GM21447 (cell line): Measurements from ENCODE around the gene DMXL1.
"Not testable (repeated sequence)": the region's sequence is repeated elsewhere in the genome, so short reads cannot be mapped to it uniquely, and the experiment has no call there.

Experiments
- ATAC-seq: cut with Tn5 transposase; IDR thresholded peaks from one replicate; pipeline ENCODE4 v1.9.1; 2021; ENCODE audit not compliant: unreplicated experiment

DMXL1 gene

DNA sequence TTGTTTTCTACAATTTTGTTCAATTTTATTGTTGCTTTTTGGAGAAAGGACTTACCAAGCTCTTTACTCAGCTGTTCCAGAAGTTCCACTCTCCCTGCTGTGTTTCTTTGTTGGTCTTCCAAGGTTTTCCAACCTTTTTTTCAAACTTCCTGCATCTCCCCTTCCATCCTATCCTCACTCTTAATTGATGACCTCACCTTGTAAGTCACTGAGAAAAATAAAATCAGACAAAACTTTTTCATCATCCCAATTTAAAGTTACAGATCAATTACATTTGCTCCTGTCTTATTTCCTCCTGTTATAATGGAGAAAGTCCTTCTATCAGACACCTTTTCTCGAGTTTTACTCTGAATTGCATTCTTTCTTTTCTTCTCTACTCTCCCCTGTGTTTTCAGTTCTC is 121.1 kb downstream of the DMXL1 start:
- ATAC-seq = no peak

DNA sequence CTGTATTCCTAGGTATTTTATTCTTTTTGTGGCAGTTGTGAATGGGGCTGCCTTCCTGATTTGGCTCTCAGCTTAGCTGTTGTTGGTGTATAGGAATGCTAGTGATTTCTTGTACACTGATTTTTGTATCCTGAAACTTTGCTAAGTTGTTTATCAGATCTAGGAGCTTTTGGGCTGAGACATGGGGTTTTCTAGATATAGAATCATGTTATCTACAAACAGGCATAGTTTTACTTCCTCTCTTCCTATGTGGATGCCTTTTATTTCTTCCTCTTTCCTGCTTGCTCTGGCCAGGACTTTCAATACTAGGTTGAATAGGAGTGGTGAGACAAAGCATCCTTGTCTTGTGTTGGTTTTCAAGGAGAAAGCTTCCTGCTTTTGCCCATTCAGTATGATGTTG is 129.9 kb downstream of the DMXL1 start:
- ATAC-seq = no peak

DNA sequence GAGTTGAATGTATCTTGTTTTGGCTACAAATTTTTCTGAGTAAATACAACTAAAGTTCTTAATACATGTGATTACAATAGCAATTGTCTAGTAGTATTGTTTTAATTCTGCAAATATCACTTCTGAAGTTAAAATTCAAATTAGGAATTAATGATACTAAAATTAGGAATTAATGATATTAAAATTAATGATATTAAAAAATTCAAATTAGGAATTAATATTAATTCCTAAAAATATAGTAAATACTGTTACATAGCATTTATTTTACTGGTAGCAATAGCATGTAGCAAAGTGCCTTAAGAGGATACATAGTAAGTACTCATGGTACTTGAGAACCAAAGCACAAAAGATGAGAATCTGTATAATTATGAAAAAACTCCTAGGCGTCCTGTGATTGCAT is 136.2 kb downstream of the DMXL1 start:
- no peak for ATAC-seq

DNA sequence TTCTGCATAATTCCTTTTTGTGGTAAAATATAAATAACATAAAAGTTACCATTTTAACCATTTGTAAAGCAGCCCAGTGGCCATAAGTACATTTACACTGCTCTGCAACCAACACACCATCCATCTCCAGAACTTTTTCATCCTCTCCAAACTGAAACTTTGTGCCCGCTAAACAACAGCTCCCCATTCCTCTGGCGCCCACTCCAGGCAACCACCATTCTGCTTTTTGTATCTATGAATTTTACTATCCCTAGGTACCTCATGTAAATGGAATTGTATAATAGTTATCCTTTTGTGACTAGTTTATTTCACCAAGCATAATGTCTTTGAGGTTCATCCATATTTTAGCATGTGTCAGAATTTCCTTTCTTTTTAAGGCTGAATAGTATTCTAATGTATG is 141.1 kb downstream of the DMXL1 start:
- no peak for ATAC-seq

DNA sequence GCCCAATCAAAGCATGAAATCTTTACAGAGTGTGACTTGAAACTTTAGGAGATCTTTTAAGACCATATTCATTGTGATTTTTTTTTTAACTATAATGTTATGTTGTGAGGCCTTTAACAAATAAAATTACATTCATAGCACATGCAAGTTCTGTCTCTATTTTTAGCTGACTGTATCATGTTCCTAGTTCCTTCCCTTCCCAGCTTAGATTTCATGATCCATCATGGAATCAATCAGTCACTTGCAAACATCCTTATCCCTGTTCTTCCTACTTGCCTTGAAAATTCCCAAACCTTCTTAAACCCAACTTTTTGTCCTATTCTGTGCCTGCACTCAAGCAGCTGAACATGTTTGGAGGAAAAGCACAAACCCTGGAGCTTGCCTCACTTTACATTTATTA is 141.8 kb downstream of the DMXL1 start:
- ATAC-seq = no peak

DNA sequence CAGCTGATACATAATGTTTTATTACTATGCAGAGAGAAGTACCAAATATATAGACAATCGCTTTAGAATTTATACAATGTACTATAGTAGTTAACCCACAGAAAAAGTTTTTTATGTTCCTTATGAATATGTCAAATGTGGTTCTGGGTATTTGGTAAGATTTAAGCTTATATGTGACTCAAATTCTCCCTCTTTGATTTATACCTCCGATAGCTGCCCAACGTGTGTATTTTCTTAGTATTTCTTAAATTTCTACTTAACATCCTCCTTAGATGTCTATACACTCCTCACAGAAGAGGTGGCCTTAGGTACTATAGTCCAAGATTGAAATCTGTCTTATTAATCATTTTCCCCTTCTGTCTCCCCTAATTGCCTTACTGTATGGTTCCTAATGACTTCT is 146.3 kb downstream of the DMXL1 start:
- no peak for ATAC-seq

DNA sequence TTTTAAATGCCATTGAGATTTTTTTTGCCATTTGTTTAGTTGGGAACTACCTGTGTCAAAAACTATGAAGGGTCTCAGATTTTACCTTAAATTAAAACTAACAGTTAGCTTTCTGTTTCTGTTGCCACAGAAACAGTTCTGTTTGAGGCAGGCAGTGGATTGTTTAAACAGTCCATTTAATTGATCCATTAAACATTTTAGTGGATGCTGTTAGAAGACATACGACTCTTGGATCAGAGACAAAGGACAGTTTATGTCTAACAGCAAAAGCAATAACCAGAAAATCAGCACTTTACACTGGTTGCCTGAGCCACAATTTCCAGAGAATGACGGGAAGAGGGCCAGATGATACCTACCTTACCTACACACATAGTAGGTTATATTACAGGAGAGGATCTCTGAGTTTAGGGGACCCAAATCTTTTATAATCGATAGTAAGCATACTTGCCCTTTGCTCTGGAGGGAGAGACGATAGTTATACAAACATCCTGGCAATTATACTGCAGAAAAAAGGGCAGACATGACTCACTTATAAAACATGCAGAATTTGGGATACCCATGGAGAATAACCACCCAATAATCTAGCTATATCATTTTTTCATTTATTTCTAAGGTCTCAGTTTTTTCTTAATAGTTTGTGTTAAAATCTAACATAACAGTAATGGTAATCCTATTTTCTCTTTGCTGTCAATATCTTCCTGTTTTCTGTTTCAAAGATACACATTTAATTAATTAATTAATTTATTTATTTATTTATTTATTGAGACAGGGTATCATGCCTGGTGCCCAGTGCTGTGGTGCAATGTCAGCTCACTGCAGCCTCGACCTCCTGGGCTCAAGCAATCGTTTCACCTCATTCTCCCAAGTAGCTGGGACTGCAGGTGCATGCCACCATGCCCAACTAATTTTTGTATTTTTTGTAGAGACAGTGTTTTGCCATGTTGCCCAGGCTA is 148.2 kb downstream of the DMXL1 start:
- ATAC-seq = no peak

DNA sequence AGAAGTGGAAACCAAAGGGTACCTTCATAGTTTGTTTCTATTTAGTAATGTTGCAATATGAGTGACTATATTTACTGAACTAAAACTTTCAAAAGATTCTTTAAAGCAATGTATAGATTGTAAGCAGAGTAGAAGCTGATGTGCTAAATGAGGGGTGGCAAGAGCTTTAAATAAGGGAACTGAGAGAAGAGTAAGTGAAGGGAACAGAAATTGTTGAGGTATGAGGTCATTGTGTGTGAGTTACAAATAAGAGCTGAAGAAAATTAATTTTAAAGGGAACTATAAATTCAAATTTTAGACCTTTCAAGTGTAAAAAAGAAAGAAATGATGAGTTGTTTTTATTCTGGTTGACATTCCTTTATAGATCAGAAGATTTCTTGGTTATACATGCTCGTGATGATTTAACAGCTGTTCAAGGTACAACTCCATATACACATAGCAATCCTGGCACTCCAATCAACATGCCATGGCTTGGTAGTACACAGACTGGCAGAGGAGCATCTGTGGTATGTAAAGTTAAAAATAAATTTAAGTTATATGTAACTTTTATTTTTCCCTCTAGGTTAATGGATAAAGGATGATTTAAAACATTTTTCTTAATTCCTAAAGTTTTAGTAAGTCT is 149.8 kb downstream of the DMXL1 start:
- ATAC-seq = peak; percentile 97

DNA sequence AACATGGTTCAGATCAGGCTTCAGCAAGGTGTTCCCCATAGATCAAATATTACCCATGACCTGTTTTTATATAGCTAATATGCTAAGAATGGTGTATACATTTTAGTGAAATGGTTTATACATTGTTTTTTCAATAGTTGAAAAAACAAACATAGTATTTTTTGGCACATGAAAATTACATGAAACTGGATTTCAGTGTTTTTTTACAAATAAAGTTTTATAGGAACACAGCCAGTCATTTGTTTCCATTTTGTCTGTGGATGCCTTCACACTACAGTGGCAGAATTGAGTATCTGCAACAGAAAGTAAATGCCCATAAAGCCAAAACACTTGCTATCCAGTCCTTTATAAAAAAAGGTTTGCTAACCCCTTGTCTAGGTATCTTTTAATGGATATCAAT is 150.4 kb downstream of the DMXL1 start:
- no peak for ATAC-seq

DNA sequence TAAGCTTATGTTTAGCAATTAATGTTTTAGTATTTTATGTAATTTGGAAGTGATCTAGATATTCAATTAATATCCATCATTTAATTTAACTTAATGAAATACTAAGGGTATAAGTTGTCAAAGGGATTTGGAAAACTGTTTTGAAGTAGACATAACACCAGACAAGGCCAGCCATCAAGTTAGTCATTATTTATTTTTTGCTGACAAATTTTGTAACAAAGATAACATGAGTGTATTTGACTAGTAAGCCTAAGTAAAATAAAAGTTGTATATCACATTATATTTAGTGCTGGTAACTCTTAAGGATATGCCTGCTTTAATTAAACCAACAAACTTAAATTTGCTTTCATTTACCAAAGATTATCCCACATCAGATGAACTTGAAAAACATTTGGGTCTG is 159.1 kb downstream of the DMXL1 start:
- ATAC-seq = no peak

DNA sequence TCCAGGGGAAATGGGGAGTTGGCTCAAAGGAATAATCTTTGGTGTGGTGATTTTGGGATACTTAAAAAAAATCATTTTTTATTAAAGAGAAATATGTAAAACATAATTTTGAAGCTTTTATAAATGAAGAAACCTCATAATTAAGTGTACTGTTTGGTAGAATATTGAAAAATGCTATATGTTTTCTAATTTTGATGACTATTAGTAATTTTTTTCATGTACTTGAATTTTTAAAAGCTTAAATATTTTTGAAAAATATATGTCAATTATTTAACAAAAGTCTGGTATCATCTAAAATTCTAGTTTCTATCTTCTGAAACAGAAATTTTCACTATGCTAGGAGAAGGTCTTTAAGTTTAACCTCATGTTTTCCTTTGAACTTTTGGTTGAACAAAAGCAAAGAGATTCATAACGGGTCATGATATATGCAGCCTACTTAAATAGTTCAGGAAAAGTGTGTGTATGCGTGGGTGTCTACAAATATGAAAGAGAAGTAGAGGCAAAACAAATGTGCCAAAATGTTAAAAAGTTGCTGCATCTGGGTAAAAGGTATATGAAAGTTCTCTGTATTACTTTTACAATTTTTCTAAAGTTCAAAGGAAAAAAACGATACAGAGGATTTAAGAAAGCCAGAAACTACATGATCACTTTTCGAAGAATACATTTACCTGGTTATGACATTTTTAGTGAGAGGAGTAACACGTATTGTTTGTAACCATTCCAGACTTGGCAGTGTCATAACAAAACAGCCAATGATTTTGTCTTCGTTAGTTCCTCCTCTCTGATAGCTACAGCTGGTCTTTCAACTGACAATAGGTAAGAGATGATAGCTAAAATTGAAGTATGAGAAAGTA is 167.6 kb downstream of the DMXL1 start:
- ATAC-seq = no peak

DNA sequence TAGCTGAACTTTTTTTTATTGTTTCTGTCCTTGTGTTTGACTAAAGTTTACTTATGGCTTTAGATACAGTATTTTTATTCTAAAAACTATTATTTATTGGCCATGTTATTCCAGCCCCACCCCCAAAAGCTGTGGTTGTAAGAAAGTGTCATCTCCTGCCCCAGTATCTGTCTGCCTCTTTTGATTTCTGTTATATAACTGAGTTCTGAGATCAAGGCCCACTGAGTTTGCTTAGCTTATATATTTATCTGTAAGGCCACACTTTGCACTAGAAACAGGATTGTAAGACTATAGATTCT is 168.2 kb downstream of the DMXL1 start:
- ATAC-seq = no peak

DNA sequence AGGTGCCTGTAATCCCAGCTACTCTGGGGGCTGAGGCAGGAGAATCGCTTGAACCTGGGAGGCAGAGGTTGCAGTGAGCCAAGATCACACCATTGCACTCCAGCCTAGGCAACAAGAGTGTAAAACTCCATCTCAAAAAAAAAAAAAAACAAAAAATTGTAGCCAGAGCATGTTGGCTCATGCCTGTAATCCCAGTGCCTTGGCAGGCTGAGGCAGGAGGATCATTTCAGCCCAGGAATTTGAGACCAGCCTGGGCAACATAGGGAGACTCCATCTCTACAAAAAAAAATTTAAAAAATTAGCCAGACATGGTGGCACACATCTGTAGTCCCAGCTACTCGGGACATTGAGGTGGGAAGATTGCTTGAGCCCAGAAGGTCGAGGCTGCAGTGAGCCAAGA is 168.9 kb downstream of the DMXL1 start:
- not testable (repeated sequence) for ATAC-seq

DNA sequence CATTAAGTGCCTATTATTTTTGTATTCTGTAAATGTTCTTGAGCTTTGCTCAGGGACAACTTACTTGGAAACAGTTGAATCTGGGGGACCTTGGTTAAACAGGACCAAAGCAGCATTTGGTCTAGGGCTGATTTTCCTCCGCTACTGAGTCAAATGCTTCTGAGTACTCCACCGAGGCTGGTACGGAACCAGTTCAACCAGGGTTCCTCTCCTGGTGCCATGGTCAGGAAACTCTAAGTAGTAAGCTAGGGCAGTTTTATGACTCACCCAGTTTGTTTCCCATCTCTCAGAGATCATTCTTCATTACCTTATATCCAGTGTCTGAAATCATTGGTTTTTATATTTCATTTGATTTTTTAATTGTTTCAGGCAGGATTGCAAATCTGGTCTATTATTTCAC is 173.0 kb downstream of the DMXL1 start:
- ATAC-seq = no peak

DNA sequence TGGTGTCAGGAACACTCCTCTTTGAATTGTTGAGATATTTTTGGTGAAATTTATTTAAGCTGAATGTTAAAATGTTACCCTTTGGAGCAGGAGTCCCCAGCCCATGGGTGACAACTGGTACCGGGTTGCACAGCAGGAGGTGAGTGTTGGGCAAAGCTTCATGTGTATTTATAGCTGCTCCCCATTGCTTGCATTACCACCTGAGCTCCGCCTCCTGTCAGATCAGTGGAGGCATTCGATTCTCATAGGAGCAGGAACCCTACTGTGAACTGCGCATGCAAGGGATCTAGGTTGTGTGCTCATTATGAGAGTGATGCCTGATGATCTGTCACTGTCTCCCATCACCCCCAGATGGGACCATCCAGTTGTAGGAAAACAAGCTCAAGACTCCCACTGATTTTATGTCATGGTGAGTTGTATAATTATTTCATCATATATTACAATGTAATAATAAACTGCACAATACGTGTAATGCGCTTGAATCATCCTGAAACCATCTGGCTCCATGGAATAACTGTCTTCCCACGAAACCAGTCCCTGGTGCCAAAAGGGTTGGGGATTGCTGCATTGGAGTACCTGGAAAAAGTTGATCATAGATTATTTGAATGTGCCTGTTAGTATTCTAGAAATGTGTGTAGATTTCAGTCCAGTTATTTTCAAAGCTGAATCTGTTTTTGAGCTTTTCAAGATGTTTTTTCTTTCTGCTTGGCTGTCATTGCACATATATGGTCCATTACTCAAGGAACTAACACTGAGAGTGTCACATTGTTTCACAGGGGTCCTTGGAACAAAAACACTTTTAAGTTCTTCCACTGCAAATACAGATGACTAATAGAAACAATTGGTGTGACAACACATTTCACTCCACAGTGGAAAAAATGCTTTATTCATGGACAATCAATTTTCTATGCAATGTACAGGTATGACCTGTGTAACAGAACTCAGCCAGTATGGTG is 180.3 kb downstream of the DMXL1 start:
- ATAC-seq = no peak

DNA sequence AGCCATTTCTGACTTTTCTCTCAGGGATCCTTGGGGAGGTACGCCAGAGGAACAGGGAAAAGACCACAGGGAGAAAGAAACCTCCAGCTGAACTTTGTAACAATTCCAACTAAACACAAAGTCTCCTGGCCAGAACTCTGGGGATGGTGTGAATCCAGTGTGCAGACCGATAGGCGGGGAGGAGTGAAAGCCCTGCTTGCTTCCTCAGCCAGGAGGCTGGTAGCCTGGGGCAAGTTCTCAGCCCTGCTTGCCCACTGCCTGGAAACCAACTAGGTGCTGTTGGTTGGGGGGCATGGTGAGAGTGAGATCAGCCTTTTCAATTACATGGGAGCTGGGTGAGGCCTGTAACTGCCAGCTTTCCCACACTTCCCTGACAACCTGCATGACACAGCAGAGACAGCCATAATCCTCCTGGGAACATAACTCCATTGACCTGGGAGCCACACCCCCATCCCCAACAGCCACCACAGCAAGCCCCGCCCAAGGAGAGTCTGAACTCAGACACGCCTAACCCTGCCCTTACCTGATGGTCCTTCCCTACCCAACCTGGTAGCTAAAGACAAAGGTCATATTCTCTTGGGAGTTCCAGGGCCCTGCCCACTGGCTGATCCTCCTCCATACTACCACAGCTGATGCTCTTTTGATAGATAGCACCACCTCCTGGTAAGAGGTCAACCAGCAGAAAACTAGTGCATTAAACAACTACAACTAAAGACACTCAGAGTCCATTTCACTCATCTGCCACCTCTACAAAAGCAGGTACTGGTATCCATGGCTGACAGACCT is 184.9 kb downstream of the DMXL1 start:
- no peak for ATAC-seq

DNA sequence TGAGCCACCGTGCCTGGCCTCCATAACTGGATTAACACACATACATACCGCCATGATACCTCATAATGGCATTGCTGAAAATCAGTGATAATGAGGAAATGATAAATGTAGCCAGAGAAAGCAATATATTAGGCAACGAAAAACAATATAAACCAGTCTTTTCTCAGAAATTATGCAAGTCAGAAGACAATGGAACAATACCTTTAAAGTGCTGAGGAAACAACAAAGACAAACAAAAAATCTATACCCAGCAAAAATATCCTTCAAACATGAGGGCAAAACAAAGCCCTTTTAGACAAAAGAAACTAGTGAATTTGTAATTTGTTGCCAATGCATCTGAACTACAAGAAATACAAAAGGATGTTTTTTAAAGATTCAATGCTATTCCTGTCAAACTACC is 186.7 kb downstream of the DMXL1 start:
- ATAC-seq = no peak

DNA sequence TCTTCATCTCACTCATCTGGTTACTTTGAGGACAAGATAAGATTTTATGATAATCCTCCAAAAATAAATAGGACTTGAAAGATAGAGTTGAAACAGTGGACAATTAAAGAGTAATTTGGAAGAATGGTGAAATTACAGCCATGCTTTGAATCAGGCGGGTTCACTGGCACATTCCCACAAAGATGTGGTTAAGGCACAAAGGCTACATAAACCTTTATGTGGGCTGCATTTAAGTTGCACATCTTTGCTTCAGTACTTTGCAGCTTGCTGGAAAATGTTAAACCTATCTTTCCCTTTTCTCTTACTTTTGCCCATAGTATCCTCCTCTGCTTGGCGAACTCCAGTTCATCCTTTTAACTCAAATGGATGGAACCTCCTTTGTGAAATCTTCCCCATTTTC is 192.8 kb downstream of the DMXL1 start:
- no peak for ATAC-seq

DNA sequence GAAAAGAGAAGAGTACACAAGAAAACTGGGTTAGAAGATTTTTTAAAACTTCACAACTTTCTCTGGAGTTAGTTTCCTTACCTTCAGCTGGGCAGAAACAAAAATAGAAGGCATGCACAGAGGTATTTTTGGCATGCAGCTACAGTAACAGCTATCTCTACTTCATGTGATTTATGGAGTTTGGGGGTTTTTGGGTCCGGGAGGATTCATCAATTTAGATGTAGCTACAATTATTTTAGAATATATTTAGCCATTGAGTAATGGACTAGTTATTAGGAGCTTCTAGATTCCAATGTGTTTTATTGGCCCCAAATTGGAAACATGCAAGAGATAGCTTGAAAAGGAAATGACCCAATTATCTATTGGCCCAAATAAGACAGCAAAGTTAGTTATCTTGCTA is 193.3 kb downstream of the DMXL1 start:
- no peak for ATAC-seq

DNA sequence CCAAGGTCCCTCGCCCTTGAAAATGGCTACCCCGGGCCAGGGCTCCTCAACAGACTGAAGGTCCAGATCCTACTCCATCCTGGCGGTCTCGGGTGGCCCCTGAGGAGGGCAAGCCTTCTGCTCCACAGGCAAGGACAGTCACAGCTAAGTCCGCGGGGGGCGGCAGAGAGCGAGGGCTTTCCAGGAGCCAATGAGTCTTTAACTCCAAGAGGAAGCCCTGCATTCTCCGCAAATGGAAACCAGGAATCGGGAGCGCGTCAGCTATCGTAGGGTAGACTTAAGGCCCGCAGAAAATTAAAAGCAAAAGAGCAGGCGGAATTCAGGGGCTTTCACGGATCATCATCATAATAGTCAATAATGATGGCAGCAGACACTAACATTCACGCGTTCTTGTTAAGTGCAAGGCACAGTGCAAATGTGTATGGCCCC is 197.1 kb downstream of the DMXL1 start:
- ATAC-seq = peak; percentile 76
